ENCODE data around the gene ATG4B. TPM values are rescaled to one million over a fixed set of nuclear protein-coding genes. Genes with fewer than 3 reads are reported as not detected.

The ATG4B gene
- total and polyA plus RNA-seq, 9 of the 15 experiments (the other 6 are each of a cell fraction or from before 2014, with no cell fraction given), result 5.9 to 58.8 (median 35.6) TPM

GRCh38 chr2:241599615-241600014, 37.9 kb upstream of the ATG4B start (continued):
- TF ChIP-seq, protein P1, sequence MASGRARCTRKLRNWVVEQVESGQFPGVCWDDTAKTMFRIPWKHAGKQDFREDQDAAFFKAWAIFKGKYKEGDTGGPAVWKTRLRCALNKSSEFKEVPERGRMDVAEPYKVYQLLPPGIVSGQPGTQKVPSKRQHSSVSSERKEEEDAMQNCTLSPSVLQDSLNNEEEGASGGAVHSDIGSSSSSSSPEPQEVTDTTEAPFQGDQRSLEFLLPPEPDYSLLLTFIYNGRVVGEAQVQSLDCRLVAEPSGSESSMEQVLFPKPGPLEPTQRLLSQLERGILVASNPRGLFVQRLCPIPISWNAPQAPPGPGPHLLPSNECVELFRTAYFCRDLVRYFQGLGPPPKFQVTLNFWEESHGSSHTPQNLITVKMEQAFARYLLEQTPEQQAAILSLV (tag; IDR thresholded peaks at IDR 0.05), result no peak
- no peak for TF ChIP-seq FOXJ2 (tag; IDR thresholded peaks at IDR 0.05)
- no peak for TF ChIP-seq RBM34 (IDR thresholded peaks at IDR 0.05; ENCODE audit: borderline replicate concordance, insufficient read depth, low read length)

DNA sequence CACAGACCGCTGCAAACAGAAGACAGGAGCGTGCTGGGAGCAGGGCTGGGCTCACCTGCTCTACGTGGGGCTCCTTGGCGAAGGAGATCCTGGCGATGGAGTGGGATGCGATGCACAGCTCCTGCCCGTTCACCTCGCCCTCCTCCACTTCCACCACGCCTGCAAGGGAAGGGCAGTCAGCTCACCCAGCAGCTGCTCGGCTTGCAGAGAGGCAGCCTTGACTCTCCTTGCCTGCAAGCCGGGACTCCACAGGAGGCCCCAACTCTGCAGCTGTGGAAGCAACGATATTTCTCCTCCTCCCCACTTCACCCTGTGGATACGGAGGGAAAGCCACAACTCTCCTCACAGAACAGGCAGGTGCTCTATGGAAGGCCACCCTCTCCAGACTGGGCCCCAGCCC, 35.7 kb upstream of the ATG4B start:
- Histone ChIP-seq H3K27ac (ENCODE audit: extremely low read depth, low read depth, low read length) (no peak overlapping the region), H3K4me3 (no peak overlapping the region), H3K9me3 (replicated peaks; ENCODE audit: control insufficient read depth, insufficient read depth, low read depth, low read length) (no peaks in the 10 kb centered on the region), H3K36me3 (ENCODE audit: control insufficient read depth, insufficient read depth, low read length) (peaks cover 70% of the 10 kb centered on the region; the same call in 2 of the 3 replicates), H3K9me1 (ENCODE audit: control insufficient read depth, insufficient read depth, low read length) (no peaks in the 10 kb centered on the region), H3K4me2 (ENCODE audit: insufficient read depth, low read length) (no peak overlapping the region), H4K20me1 (replicated peaks; ENCODE audit: control insufficient read depth, insufficient read depth, low read length) (no peaks in the 10 kb centered on the region), H3K79me2 (ENCODE audit: control insufficient read depth, insufficient read depth, low read length) (no peaks in the 10 kb centered on the region), H3K4me1 (replicated peaks in 1 of 2; ENCODE audit: control insufficient read depth in 2 of 2, insufficient read depth in 2 of 2, low read length in 2 of 2) (no peaks in the 10 kb centered on the region), H3K9ac (ENCODE audit: insufficient read depth in 1 of 2, low read depth in 2 of 2, low read length in 2 of 2) (0 out of 4 replicates have a peak overlapping the region, but pooled peaks of 1 of the 2 experiments have one; percentile 28), H2AFZ (ENCODE audit: low read depth, low read length) (no peak overlapping the region), H3K27me3 (ENCODE audit: control insufficient read depth in 2 of 2, insufficient read depth in 2 of 2, low read length in 2 of 2) (no peaks in the 10 kb centered on the region)
- FAIRE-seq (no peak), DNase-seq (ENCODE audit: extremely low read depth in 1 of 4, low spot score in 3 of 4) (no peak), ATAC-seq (no peak)
- 0 out of 2 replicates have a peak, but pooled peaks have one; percentile 22 for TF ChIP-seq POLR2G (IDR thresholded peaks at IDR 0.05; ENCODE audit: low read depth, low read length)
- no peak for TF ChIP-seq RFX1 (IDR thresholded peaks at IDR 0.05)
- CTCF ChIA-PET (ENCODE audit: low intra/inter-chr PET ratio), result no interaction called here
- POLR2A ChIA-PET, result no interaction called here
- BruUV-seq (replicated peaks), result no TSS peak
- in situ Hi-C loops (cut with MboI) (no loop called here), intact Hi-C loops (cut with micrococcal nuclease) (no loop called here)
- 89% methylated on average over 7 of the region's 13 CpGs for WGBS (ENCODE audit: insufficient coverage, low coverage, missing lambda C conversion rate)
